Stimulated activated CD8-positive, alpha-beta memory T cell treated with anti-CD3 and anti-CD28 coated beads, Interleukin-2, amount 100 ng/mL, for 1 hour (primary cell): ENCODE data around the gene FGFRL1.

Source experiments
- DNase-seq, 2 donors: peaks; one replicate each; pipeline ENCODE4 v3.0.0-alpha.2; 2020; ENCODE audit warnings: low read depth in 2 of 2

The FGFRL1 gene

GRCh38 chr4:1011022-1011665 lies at the start of gene FGFRL1:
FGFRL1 (plus strand) TSS chr4:1011626; CDS start chr4:1012486, 860 bp downstream.
- DNase-seq, result peak; percentile 78 to 87

- DNase-seq, result no peak
Measured at GRCh38 chr4:962231-963208, 48.9 kb upstream of the FGFRL1 start.

GRCh38 chr4:963276-964225 lies 47.9 kb upstream of the FGFRL1 start:
- no peak for DNase-seq

GRCh38 chr4:964346-965025 lies 46.9 kb upstream of the FGFRL1 start:
- no peak for DNase-seq

- no peak for DNase-seq
Measured at GRCh38 chr4:965048-965765, 46.2 kb upstream of the FGFRL1 start.

- no peak for DNase-seq
Measured at GRCh38 chr4:965766-966134, 45.7 kb upstream of the FGFRL1 start.

GRCh38 chr4:966266-967112 lies 44.9 kb upstream of the FGFRL1 start:
- no peak for DNase-seq

GRCh38 chr4:967113-968104 lies 44.0 kb upstream of the FGFRL1 start:
- no peak for DNase-seq

- no peak for DNase-seq
Measured at GRCh38 chr4:968221-968620, 43.2 kb upstream of the FGFRL1 start.

GRCh38 chr4:968621-969394 lies 42.6 kb upstream of the FGFRL1 start:
- no peak for DNase-seq

GRCh38 chr4:970046-970745 lies 41.2 kb upstream of the FGFRL1 start:
- DNase-seq, result peak in 1 of 2 donors; percentile 36

- DNase-seq, result no peak
Measured at GRCh38 chr4:970854-971520, 40.4 kb upstream of the FGFRL1 start.

- no peak for DNase-seq
Measured at GRCh38 chr4:971666-972500, 39.5 kb upstream of the FGFRL1 start.

- peak; percentile 16 to 53 for DNase-seq
Measured at GRCh38 chr4:972651-973424, 38.6 kb upstream of the FGFRL1 start.
